Liver (tissue), 3 donors: ENCODE results near the gene RIGI.

ENCODE experiments used
- RAD21 ChIP-seq, 2 donors: IDR thresholded peaks; 2 replicates each; pipeline ENCODE4 v1.6.1; 2016; ENCODE audit warnings: antibody characterized with exemption in 2 of 2, mild to moderate bottlenecking in 2 of 2
- RXRA ChIP-seq, 2 donors: IDR thresholded peaks; 2 replicates each; pipeline ENCODE4 v1.6.1; 2017 to 2018; ENCODE audit warnings: antibody characterized with exemption in 2 of 2, mild to moderate bottlenecking in 1 of 2
- SP1 ChIP-seq: IDR thresholded peaks from 2 replicates; pipeline ENCODE4 v1.6.1; 2018; ENCODE audit warnings: antibody characterized with exemption, mild to moderate bottlenecking
- TAF1 ChIP-seq: conservative IDR thresholded peaks from 2 replicates; pipeline ENCODE4 v1.6.1; 2016; ENCODE audit warnings: antibody characterized with exemption, mild to moderate bottlenecking
- TF ChIP-seq, protein P1 (sequence below): fragments of 150-350 bp; IDR thresholded peaks from 2 replicates; pipeline ENCODE4 v1.5.1; 2017; ENCODE audit warnings: improper control_type of control experiment, low read depth, low read length; ENCODE audit not compliant: missing input control
- TF ChIP-seq, protein P2 (sequence below): IDR thresholded peaks from 2 replicates; pipeline ENCODE4 v1.6.1; 2016; ENCODE audit warnings: antibody characterized with exemption, mild to moderate bottlenecking
- donor health status: healthy.
- donor health status: healthy.

DNA sequence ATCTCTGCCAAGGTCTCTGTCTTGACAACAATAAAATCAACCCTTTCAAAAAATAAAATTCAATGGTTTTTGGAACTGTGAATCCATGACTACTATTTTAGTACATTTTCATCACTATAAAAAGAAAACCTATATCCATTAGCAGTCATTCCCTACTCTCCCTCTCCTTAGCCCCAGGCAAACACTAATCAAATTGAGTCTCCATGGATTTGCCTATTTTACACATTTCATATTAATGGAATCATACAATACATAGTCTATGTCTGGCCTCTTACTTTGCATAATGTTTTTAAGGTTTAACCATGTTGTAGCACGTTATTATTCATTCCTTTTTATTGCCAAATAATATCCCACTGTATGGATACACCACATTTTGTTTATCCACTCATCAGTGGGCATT is 24.1 kb downstream of the RIGI start:
- TF ChIP-seq, protein P1, sequence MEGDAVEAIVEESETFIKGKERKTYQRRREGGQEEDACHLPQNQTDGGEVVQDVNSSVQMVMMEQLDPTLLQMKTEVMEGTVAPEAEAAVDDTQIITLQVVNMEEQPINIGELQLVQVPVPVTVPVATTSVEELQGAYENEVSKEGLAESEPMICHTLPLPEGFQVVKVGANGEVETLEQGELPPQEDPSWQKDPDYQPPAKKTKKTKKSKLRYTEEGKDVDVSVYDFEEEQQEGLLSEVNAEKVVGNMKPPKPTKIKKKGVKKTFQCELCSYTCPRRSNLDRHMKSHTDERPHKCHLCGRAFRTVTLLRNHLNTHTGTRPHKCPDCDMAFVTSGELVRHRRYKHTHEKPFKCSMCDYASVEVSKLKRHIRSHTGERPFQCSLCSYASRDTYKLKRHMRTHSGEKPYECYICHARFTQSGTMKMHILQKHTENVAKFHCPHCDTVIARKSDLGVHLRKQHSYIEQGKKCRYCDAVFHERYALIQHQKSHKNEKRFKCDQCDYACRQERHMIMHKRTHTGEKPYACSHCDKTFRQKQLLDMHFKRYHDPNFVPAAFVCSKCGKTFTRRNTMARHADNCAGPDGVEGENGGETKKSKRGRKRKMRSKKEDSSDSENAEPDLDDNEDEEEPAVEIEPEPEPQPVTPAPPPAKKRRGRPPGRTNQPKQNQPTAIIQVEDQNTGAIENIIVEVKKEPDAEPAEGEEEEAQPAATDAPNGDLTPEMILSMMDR, result no peak
- no peak for TF ChIP-seq TAF1
- TF ChIP-seq, protein P2, sequence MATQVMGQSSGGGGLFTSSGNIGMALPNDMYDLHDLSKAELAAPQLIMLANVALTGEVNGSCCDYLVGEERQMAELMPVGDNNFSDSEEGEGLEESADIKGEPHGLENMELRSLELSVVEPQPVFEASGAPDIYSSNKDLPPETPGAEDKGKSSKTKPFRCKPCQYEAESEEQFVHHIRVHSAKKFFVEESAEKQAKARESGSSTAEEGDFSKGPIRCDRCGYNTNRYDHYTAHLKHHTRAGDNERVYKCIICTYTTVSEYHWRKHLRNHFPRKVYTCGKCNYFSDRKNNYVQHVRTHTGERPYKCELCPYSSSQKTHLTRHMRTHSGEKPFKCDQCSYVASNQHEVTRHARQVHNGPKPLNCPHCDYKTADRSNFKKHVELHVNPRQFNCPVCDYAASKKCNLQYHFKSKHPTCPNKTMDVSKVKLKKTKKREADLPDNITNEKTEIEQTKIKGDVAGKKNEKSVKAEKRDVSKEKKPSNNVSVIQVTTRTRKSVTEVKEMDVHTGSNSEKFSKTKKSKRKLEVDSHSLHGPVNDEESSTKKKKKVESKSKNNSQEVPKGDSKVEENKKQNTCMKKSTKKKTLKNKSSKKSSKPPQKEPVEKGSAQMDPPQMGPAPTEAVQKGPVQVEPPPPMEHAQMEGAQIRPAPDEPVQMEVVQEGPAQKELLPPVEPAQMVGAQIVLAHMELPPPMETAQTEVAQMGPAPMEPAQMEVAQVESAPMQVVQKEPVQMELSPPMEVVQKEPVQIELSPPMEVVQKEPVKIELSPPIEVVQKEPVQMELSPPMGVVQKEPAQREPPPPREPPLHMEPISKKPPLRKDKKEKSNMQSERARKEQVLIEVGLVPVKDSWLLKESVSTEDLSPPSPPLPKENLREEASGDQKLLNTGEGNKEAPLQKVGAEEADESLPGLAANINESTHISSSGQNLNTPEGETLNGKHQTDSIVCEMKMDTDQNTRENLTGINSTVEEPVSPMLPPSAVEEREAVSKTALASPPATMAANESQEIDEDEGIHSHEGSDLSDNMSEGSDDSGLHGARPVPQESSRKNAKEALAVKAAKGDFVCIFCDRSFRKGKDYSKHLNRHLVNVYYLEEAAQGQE, result no peak
- TF ChIP-seq RAD21 (IDR thresholded peaks at IDR 0.05), result no peak
- no peak for TF ChIP-seq SP1
- no peak for TF ChIP-seq RXRA (IDR thresholded peaks at IDR 0.05)
